H9 (cell line): ENCODE measurements around the gene HS3ST3B1. TPM values are rescaled to one million over a fixed set of nuclear protein-coding genes. Genes with fewer than 3 reads are reported as not detected.

Experiments used
- DNase-seq: peaks from one replicate; pipeline ENCODE4 v3.0.0-alpha.2; 2017
- H2AFZ ChIP-seq: one replicate; pipeline ENCODE4 v1.6.1; 2013; ENCODE audit warnings: mild to moderate bottlenecking, low read length, control low read depth, moderate library complexity
- H2AK5ac ChIP-seq: 2 replicates; pipeline ENCODE4 v1.6.1; 2013; ENCODE audit warnings: low read length, control low read depth, mixed read lengths; ENCODE audit not compliant: insufficient read length
- H2BK120ac ChIP-seq: one replicate; pipeline ENCODE4 v1.6.1; 2013; ENCODE audit warnings: low read depth, mild to moderate bottlenecking, low read length, control low read depth, inconsistent platforms; ENCODE audit not compliant: poor library complexity, severe bottlenecking
- H2BK12ac ChIP-seq: 2 replicates; pipeline ENCODE4 v1.6.1; 2013; ENCODE audit warnings: low read length, control low read depth, mixed read lengths, low read depth; ENCODE audit not compliant: insufficient read length
- H2BK15ac ChIP-seq: 2 replicates; pipeline ENCODE4 v1.6.1; 2013; ENCODE audit warnings: low read depth, low read length, control low read depth
- H2BK20ac ChIP-seq: one replicate; pipeline ENCODE4 v1.6.1; 2013; ENCODE audit warnings: low read depth, mild to moderate bottlenecking, low read length, control low read depth, inconsistent platforms; ENCODE audit not compliant: poor library complexity, severe bottlenecking
- H2BK5ac ChIP-seq: 2 replicates; pipeline ENCODE4 v1.6.1; 2013; ENCODE audit warnings: low read length, control low read depth, mixed read lengths; ENCODE audit not compliant: insufficient read length
- H3K14ac ChIP-seq: 2 replicates; pipeline ENCODE4 v1.6.1; 2013; ENCODE audit warnings: low read length, control low read depth; ENCODE audit not compliant: insufficient read depth
- H3K18ac ChIP-seq: 2 replicates; pipeline ENCODE4 v1.6.1; 2013; ENCODE audit warnings: low read depth, mild to moderate bottlenecking, mixed read lengths, low read length, control low read depth; ENCODE audit not compliant: insufficient read length
- H3K23ac ChIP-seq: 2 replicates; pipeline ENCODE4 v1.6.1; 2013; ENCODE audit warnings: low read length, control low read depth, mixed read lengths, low read depth; ENCODE audit not compliant: insufficient read length
- H3K23me2 ChIP-seq: 2 replicates; pipeline ENCODE4 v1.6.1; 2013; ENCODE audit warnings: low read depth, mild to moderate bottlenecking, mixed read lengths, low read length, control low read depth; ENCODE audit not compliant: insufficient read length, poor library complexity, severe bottlenecking
- H3K27ac ChIP-seq: 2 replicates; pipeline ENCODE4 v1.5.1; 2013; ENCODE audit warnings: low read length, control low read depth, mixed read lengths, low read depth; ENCODE audit not compliant: insufficient read length
- H3K27me3 ChIP-seq: 2 replicates; pipeline ENCODE4 v1.6.1; 2013; ENCODE audit warnings: low read length, control low read depth, inconsistent platforms; ENCODE audit not compliant: insufficient read depth
- H3K4ac ChIP-seq: 2 replicates; pipeline ENCODE4 v1.6.1; 2013; ENCODE audit warnings: low read depth, mild to moderate bottlenecking, control low read depth, inconsistent platforms, low read length, moderate library complexity
- H3K4me1 ChIP-seq: 2 replicates; pipeline ENCODE4 v1.6.1; 2013; ENCODE audit warnings: low read length, control low read depth, inconsistent platforms; ENCODE audit not compliant: insufficient read depth
- H3K4me2 ChIP-seq: 2 replicates; pipeline ENCODE4 v1.6.1; 2013; ENCODE audit warnings: low read length, control low read depth, mixed read lengths; ENCODE audit not compliant: insufficient read length, insufficient read depth
- H3K56ac ChIP-seq: 2 replicates; pipeline ENCODE4 v1.6.1; 2013; ENCODE audit warnings: low read depth, mild to moderate bottlenecking, mixed read lengths, low read length, control low read depth; ENCODE audit not compliant: insufficient read length
- H3K79me1 ChIP-seq: 2 replicates; pipeline ENCODE4 v1.6.1; 2013; ENCODE audit warnings: low read depth, mild to moderate bottlenecking, moderate library complexity, low read length, control low read depth, inconsistent platforms; ENCODE audit not compliant: insufficient read depth, poor library complexity, severe bottlenecking
- H3K79me2 ChIP-seq: 2 replicates; pipeline ENCODE4 v1.6.1; 2013; ENCODE audit warnings: low read length, control low read depth, inconsistent platforms; ENCODE audit not compliant: insufficient read depth
- H3K9ac ChIP-seq: 2 replicates; pipeline ENCODE4 v1.6.1; 2013; ENCODE audit warnings: low read length, control low read depth, mixed read lengths; ENCODE audit not compliant: insufficient read length; ENCODE audit errors: extremely low read depth
- H3K9me3 ChIP-seq: one replicate; pipeline ENCODE4 v1.6.1; 2013; ENCODE audit warnings: low read depth, low read length, inconsistent platforms; ENCODE audit not compliant: control insufficient read depth
- H3T11ph ChIP-seq: one replicate; pipeline ENCODE4 v1.6.1; 2013; ENCODE audit warnings: mild to moderate bottlenecking, low read length, control low read depth, inconsistent platforms
- H4K20me1 ChIP-seq: one replicate; pipeline ENCODE4 v1.6.1; 2013; ENCODE audit not compliant: control insufficient read depth, insufficient read length, insufficient read depth
- H4K5ac ChIP-seq: 2 replicates; pipeline ENCODE4 v1.6.1; 2013; ENCODE audit warnings: low read depth, mild to moderate bottlenecking, mixed read lengths, low read length, control low read depth; ENCODE audit not compliant: insufficient read length
- H4K8ac ChIP-seq: replicated peaks from 2 replicates; pipeline ENCODE4 v1.6.1; 2013; ENCODE audit warnings: low read length, control low read depth, mixed read lengths, low read depth; ENCODE audit not compliant: insufficient read length
- H4K91ac ChIP-seq: 2 replicates; pipeline ENCODE4 v1.6.1; 2013; ENCODE audit warnings: low read depth, mild to moderate bottlenecking, moderate library complexity, mixed read lengths, low read length, control low read depth; ENCODE audit not compliant: insufficient read length
- H3K27ac Mint-ChIP-seq, 3 experiments: 2 replicates in 2 of 3; 3 replicates in 1 of 3; pipeline ENCODE4 v1.8.0; 2020 to 2021; ENCODE audit warnings: mixed read lengths in 3 of 3, mild to moderate bottlenecking in 1 of 3, moderate library complexity in 1 of 3
- H3K27me3 Mint-ChIP-seq: 2 replicates; pipeline ENCODE4 v1.8.0; 2021; ENCODE audit warnings: low read depth, mild to moderate bottlenecking, moderate library complexity, mixed read lengths
- H3K36me3 Mint-ChIP-seq, 3 experiments: 2 replicates in 2 of 3; 3 replicates in 1 of 3; pipeline ENCODE4 v1.8.0; 2020 to 2021; ENCODE audit warnings: low read depth in 3 of 3, mixed read lengths in 3 of 3; ENCODE audit not compliant: insufficient read depth in 1 of 3
- H3K4me1 Mint-ChIP-seq, 2 experiments: 2 replicates each; pipeline ENCODE4 v1.8.0; 2020; ENCODE audit warnings: mixed read lengths in 2 of 2
- H3K4me3 Mint-ChIP-seq, 2 experiments: 2 replicates in 1 of 2; 3 replicates in 1 of 2; pipeline ENCODE4 v1.8.0; 2020 to 2021; ENCODE audit warnings: mild to moderate bottlenecking in 2 of 2, mixed read lengths in 2 of 2, moderate library complexity in 1 of 2
- H3K9me3 Mint-ChIP-seq, 2 experiments: 2 replicates in 1 of 2; 3 replicates in 1 of 2; pipeline ENCODE4 v1.8.0; 2020; ENCODE audit warnings: mild to moderate bottlenecking in 2 of 2, mixed read lengths in 2 of 2, moderate library complexity in 1 of 2
- CTCF ChIP-seq: fragments of 200-600 bp; sonication (generic); conservative IDR thresholded peaks from 3 replicates; pipeline ENCODE4 v1.8.0; 2021; ENCODE audit warnings: antibody characterized with exemption, mild to moderate bottlenecking
- whole genome bisulfite sequencing: extraction: QIAGEN DNeasy Blood & Tissue Kit; methylation state at CpG from one replicate; pipeline ENCODE4 v1.1.7; 2013; ENCODE audit warnings: missing lambda C conversion rate, low lambda C conversion rate, mixed read lengths; ENCODE audit not compliant: insufficient read length; ENCODE audit errors: extremely low coverage; 5-methylcytosine and 5-hydroxymethylcytosine counted together
- total RNA-seq: library from RNA; stranded (reverse); gene quantifications from 2 replicates; pipeline ENCODE4 v1.2.1, GENCODE V29; 2021

The HS3ST3B1 gene
- total RNA-seq, 1 experiment from 2014 or later: 2.8 TPM

DNA sequence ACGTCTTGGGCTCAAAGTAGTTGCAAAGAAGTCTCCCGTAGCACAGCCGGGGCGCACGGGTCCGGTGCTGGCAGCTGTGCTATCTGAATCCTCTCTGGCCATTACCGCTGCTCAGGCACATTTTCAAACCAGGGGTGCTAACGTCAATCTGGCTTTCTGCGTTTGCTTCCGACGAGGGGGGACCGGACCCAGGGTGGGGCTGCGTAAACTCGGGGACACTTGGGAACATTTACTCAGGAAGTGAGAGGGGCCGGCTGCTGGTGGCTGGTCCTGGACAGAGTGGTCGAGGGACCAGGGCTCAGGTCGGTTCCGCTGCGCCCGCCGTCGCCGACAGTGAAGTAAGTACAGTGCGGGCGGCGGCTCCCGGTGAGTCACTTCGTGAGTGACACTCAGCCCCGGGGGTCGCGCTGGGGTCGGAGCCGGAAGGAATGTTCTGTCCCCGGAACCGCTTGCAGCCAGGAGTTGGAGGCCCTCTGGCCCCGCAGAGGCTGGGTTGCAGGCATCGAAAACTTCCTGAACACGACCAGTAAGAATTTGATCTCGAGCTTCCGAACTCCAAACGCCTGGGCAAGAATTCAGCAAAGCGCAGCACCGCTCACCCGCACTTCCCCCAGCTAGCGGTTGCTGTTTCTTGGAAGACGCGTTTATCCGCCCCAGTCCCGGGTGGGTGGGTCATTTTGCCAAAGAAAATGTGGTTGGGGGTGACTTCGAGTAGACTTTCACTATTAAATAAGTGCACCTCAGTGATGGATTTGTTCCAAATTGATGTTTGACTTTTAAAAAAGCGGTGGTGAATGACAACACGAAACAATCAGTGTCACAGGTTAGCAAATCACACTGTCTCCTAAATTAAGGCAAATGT lies 1.4 kb upstream of the HS3ST3B1 start:
- Histone ChIP-seq H3K56ac (no peak overlapping the region), H3K79me1 (no peaks in the 10 kb centered on the region), H3K23ac (no peak overlapping the region), H3K4ac (no peak overlapping the region), H3K27ac (no peak overlapping the region), H3K9me3 (no peaks in the 10 kb centered on the region), H4K8ac (no peak overlapping the region), H3K23me2 (peaks cover 48% of the 10 kb centered on the region), H4K91ac (no peak overlapping the region), H3K18ac (no peak overlapping the region), H3K4me1 (peaks cover 6% of the 10 kb centered on the region; the same call in 1 of the 2 replicates), H2BK12ac (no peak overlapping the region), H3K79me2 (no peaks in the 10 kb centered on the region; the same call in 1 of the 2 replicates), H3K14ac (no peak overlapping the region), H3K9ac (no peak overlapping the region), H2AFZ (no peak overlapping the region), H2BK20ac (no peak overlapping the region), H4K20me1 (peaks cover 3% of the 10 kb centered on the region), H3K4me2 (peak overlapping the region; percentile 94), H2BK120ac (no peak overlapping the region), H2BK5ac (no peak overlapping the region), H3K27me3 (peaks cover 69% of the 10 kb centered on the region), H3T11ph (no peak overlapping the region), H2AK5ac (no peak overlapping the region), H2BK15ac (no peak overlapping the region), H4K5ac (no peak overlapping the region)
- no CpG with 5 or more reads among the region's 52 CpGs for WGBS
- DNase-seq: peak; percentile 79
- no peaks in the 10 kb centered on the region; a peak in 1 of 7 replicates for H3K36me3 Mint-ChIP-seq
- peaks cover 0 to 2% of the 10 kb centered on the region in 2 experiments; a peak in 1 of 5 replicates for H3K9me3 Mint-ChIP-seq
- H3K4me3 Mint-ChIP-seq: peak overlapping the region; percentile 64 to 92
- peaks cover 48 to 52% of the 10 kb centered on the region in 2 experiments for H3K4me1 Mint-ChIP-seq
- H3K27me3 Mint-ChIP-seq: peaks cover 92% of the 10 kb centered on the region
- no peak for TF ChIP-seq CTCF
- no peak overlapping the region for H3K27ac Mint-ChIP-seq
